IMR-90 (cell line): ENCODE results near the gene DIO1. TPM values are rescaled to one million over a fixed set of nuclear protein-coding genes. Genes with fewer than 3 reads are reported as not detected.
A peak's percentile ranks its signal among the peaks of the same experiment; 100 is the strongest.

Experiments
- CHD1 ChIP-seq: IDR thresholded peaks from 2 replicates; pipeline ENCODE4 v1.6.1; 2012; ENCODE audit warnings: low read depth, low read length, improper control_type of control experiment
- MXI1 ChIP-seq: IDR thresholded peaks from 2 replicates; pipeline ENCODE4 v1.6.1; 2012; ENCODE audit warnings: low read depth, mild to moderate bottlenecking, low read length, moderate library complexity, borderline replicate concordance
- RAD21 ChIP-seq: IDR thresholded peaks from 2 replicates; pipeline ENCODE4 v1.6.1; 2012; ENCODE audit warnings: low read length, improper control_type of control experiment
- USF2 ChIP-seq: fragments of 150-350 bp; IDR thresholded peaks from 2 replicates; pipeline ENCODE4 v1.6.1; 2017; ENCODE audit warnings: mild to moderate bottlenecking, antibody characterized with exemption, low read length, low read depth
- polyA plus RNA-seq, 3 experiments: library from polyadenylated mRNA; depleted of rRNA; stranded (reverse); fragments of >200 nt; gene quantifications; 2 replicates each; pipeline ENCODE4 v1.2.3, GENCODE V29; 2012; ENCODE audit warnings: low replicate concordance in 1 of 3
- total RNA-seq: library from RNA; depleted of rRNA; stranded (reverse); fragments of >200 nt; gene quantifications from 2 replicates; pipeline ENCODE4 v1.2.3, GENCODE V29; 2012

Gene DIO1
- total and polyA plus RNA-seq, 2 of the 4 experiments (the other 2 are of a cell fraction): not detected

GRCh38 chr1:53946252-53947171, 52.5 kb downstream of the DIO1 start, which contains the start of gene LRRC42 (continued):
- TF ChIP-seq USF2 (no peak), RAD21 (no peak), MXI1 (peak; percentile 20; the same call in 1 of the 2 replicates), CHD1 (no peak)
